ENCODE data around the gene ANO9.

GRCh38 chr11:394858-395655 lies 46.8 kb downstream of the ANO9 start:
- TF ChIP-seq CTCF (conservative IDR thresholded peaks at IDR 0.05; ENCODE audit: low read depth, low read length): no peak
- TF ChIP-seq EZH2phosphoT487 (IDR thresholded peaks at IDR 0.05; ENCODE audit: borderline replicate concordance, low read length): no peak
